Mesothelial cell of epicardium (in vitro differentiated cells): ENCODE results near the gene ADAMTS18. TPM values are rescaled to one million over a fixed set of nuclear protein-coding genes. Genes with fewer than 3 reads are reported as not detected.
A peak's percentile ranks its signal among the peaks of the same experiment; 100 is the strongest.

Experiments used
- DNase-seq, 2 experiments: peaks; one replicate each; pipeline ENCODE4 v3.0.0; 2021; ENCODE audit warnings: low spot score in 2 of 2; ENCODE audit not compliant: unreplicated experiment in 2 of 2
- H3K27ac Mint-ChIP-seq: 2 replicates; pipeline ENCODE4 v1.8.0; 2021; ENCODE audit warnings: mixed read lengths
- H3K27me3 Mint-ChIP-seq: 2 replicates; pipeline ENCODE4 v1.8.0; 2021; ENCODE audit warnings: low read depth, mixed read lengths
- H3K36me3 Mint-ChIP-seq: 2 replicates; pipeline ENCODE4 v1.8.0; 2021; ENCODE audit warnings: mixed read lengths
- H3K4me1 Mint-ChIP-seq: 2 replicates; pipeline ENCODE4 v1.8.0; 2021; ENCODE audit warnings: mixed read lengths
- H3K4me3 Mint-ChIP-seq: 2 replicates; pipeline ENCODE4 v1.8.0; 2021; ENCODE audit warnings: mild to moderate bottlenecking, moderate library complexity, mixed read lengths
- H3K9me3 Mint-ChIP-seq: 2 replicates; pipeline ENCODE4 v1.8.0; 2021; ENCODE audit warnings: mixed read lengths
- total RNA-seq: library from RNA; stranded (reverse); gene quantifications from 3 replicates; pipeline ENCODE4 v1.2.1, GENCODE V29; 2021
- TF ChIP-seq, protein P1 (sequence below): fragments of 200-600 bp; sonication (generic); IDR thresholded peaks from one replicate; pipeline ENCODE4 v1.5.0; 2021; ENCODE audit warnings: antibody characterized with exemption; ENCODE audit not compliant: unreplicated experiment

ADAMTS18 gene
- total RNA-seq, 1 donor from 2014 or later: 7.9 TPM

DNA sequence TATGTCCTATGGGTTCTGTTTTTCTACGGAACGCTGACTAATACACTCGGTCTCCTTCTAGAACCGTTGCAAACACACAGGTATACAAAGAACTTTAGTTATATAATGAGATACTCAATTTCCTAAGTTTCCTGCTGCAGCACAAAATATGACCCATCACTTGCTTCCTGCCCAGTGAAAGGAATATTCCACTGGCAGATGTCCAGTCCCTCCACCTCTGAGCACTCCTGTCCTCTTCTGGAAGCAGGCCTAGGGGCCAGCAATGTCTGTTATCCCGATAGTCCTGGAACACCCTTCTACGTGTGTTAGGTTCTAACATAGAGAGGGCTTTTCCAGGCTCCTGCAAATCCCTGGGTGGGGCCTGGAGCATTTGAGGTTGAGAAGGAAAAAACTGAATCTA lies 32.7 kb downstream of the ADAMTS18 start:
- no peaks in the 10 kb centered on the region for H3K27me3 Mint-ChIP-seq
- TF ChIP-seq, protein P1, sequence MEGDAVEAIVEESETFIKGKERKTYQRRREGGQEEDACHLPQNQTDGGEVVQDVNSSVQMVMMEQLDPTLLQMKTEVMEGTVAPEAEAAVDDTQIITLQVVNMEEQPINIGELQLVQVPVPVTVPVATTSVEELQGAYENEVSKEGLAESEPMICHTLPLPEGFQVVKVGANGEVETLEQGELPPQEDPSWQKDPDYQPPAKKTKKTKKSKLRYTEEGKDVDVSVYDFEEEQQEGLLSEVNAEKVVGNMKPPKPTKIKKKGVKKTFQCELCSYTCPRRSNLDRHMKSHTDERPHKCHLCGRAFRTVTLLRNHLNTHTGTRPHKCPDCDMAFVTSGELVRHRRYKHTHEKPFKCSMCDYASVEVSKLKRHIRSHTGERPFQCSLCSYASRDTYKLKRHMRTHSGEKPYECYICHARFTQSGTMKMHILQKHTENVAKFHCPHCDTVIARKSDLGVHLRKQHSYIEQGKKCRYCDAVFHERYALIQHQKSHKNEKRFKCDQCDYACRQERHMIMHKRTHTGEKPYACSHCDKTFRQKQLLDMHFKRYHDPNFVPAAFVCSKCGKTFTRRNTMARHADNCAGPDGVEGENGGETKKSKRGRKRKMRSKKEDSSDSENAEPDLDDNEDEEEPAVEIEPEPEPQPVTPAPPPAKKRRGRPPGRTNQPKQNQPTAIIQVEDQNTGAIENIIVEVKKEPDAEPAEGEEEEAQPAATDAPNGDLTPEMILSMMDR: no peak
- H3K9me3 Mint-ChIP-seq: peaks cover 6% of the 10 kb centered on the region
- H3K4me3 Mint-ChIP-seq: no peak overlapping the region
- no peak for DNase-seq
- no peak overlapping the region for H3K27ac Mint-ChIP-seq
- peaks cover 43% of the 10 kb centered on the region for H3K4me1 Mint-ChIP-seq
- H3K36me3 Mint-ChIP-seq: peaks cover 6% of the 10 kb centered on the region

DNA sequence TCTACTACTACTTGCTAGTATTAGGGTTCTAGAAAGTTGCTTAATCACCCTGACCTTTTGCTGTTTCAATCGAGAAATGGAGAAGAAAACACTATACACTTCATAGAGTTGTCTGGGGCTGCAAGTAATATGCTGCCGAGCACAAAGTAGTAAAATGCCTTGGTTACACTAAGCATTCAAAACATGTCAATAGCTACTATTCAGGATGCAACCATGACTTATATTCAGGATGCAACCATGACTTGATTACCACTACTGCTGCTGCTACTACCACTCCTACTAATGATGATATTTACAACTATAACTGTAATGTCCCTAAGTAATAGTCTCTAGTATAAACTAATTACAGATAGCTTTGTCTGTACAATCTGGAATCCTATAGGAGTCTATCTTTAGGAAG lies 35.3 kb downstream of the ADAMTS18 start:
- TF ChIP-seq, protein P1: no peak
- H3K4me3 Mint-ChIP-seq: no peak overlapping the region
- H3K4me1 Mint-ChIP-seq: peaks cover 39% of the 10 kb centered on the region
- DNase-seq: no peak
- peaks cover 2% of the 10 kb centered on the region for H3K36me3 Mint-ChIP-seq
- H3K9me3 Mint-ChIP-seq: no peaks in the 10 kb centered on the region
- H3K27ac Mint-ChIP-seq: no peak overlapping the region
- H3K27me3 Mint-ChIP-seq: no peaks in the 10 kb centered on the region

DNA sequence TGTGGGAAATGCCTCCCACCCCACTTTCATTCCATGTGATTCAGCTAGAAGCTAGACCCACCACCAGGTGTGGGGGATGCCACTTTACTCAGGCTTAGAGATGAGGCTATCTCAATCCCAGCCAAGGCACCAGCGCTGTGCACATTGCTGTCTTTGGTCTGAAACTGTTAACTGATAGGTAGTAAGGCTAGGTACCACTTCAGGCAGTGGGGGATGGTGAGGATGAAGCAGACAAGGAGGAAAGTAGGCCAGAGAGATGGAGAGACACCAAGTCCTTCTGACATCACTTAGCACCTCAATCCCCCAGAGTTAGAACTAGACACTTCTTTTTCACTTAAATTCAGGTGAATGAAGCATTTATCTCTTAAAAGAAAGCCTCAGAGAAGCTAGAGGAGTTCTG lies 35.8 kb downstream of the ADAMTS18 start:
- H3K4me3 Mint-ChIP-seq: no peak overlapping the region
- peaks cover 2% of the 10 kb centered on the region for H3K36me3 Mint-ChIP-seq
- TF ChIP-seq, protein P1: no peak
- H3K27me3 Mint-ChIP-seq: no peaks in the 10 kb centered on the region
- no peaks in the 10 kb centered on the region for H3K9me3 Mint-ChIP-seq
- no peak for DNase-seq
- peaks cover 34% of the 10 kb centered on the region for H3K4me1 Mint-ChIP-seq
- peak overlapping the region; percentile 12 for H3K27ac Mint-ChIP-seq

DNA sequence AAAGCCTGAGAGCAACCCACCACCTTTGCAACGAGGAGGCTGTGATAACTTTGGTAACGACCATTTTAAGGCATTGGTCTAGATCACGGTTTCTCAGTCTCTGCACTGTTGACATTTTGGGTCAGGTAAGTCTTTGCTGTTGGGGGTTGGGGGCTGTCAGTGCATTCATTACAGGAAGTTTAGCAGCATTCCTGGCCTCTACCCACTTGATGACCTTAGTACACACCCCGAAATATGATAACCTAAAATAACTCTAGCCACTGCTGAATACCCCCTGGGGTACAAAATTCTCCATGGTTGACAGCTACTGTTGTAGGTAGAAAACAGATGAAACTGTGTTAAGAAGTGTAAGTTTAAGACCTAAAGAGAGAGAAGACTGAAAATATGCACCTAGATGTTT lies 36.3 kb downstream of the ADAMTS18 start:
- H3K4me3 Mint-ChIP-seq: no peak overlapping the region
- peaks cover 29% of the 10 kb centered on the region for H3K4me1 Mint-ChIP-seq
- no peaks in the 10 kb centered on the region for H3K9me3 Mint-ChIP-seq
- peaks cover 2% of the 10 kb centered on the region for H3K36me3 Mint-ChIP-seq
- no peaks in the 10 kb centered on the region for H3K27me3 Mint-ChIP-seq
- peak overlapping the region; percentile 12 for H3K27ac Mint-ChIP-seq
- TF ChIP-seq, protein P1: no peak
- no peak for DNase-seq

DNA sequence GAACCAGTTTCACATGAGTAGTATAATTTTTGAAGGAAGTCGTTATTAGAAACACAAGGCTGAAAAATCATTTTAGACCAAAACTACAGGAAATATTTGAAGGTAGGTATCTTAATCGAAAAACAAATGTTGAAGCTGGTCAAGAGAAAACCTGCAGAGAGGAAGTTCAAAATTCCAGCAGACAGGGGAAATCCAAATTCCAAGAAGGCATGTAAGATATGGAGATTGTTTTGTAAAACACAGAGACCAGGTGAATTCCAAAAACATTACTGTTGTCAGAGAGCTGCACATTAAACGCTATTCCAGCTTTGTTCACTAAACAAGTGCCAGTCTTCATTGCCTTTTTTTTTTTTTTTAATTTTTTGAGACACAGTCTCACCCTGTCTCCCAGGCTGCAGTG lies 38.4 kb downstream of the ADAMTS18 start:
- H3K27me3 Mint-ChIP-seq: no peaks in the 10 kb centered on the region
- H3K27ac Mint-ChIP-seq: peak overlapping the region; percentile 79
- TF ChIP-seq, protein P1: no peak
- no peaks in the 10 kb centered on the region for H3K9me3 Mint-ChIP-seq
- H3K36me3 Mint-ChIP-seq: peaks cover 2% of the 10 kb centered on the region
- H3K4me1 Mint-ChIP-seq: peaks cover 20% of the 10 kb centered on the region
- no peak for DNase-seq
- no peak overlapping the region for H3K4me3 Mint-ChIP-seq

DNA sequence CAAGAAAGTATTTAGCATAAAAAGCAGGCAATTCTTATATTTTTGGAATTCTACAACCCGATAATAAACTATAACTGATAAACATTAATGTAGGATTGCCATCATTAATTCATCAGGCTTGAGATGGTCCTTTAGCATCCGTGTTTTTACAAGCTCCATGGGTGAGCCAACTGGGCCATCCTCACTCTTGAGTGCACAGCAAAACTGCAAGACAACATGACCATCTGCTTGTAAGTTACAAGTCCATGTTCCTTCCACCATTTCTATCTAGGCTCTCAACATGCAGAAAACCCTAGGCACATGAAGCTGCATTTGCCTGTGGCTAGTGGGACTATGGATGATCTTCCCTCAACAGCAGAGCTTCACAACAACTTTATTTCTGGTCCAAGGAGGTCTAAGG lies 40.1 kb downstream of the ADAMTS18 start:
- Mint-ChIP-seq H3K27me3 (no peaks in the 10 kb centered on the region), H3K27ac (no peak overlapping the region), H3K4me3 (no peak overlapping the region), H3K4me1 (peaks cover 23% of the 10 kb centered on the region), H3K9me3 (no peaks in the 10 kb centered on the region), H3K36me3 (no peaks in the 10 kb centered on the region)
- no peak for DNase-seq
- TF ChIP-seq, protein P1: no peak
